SK-N-SH (cell line): ENCODE measurements around the gene NR2F6. TPM values are rescaled to one million over a fixed set of nuclear protein-coding genes. Genes with fewer than 3 reads are reported as not detected.
"Not testable (repeated sequence)": the region's sequence is repeated elsewhere in the genome, so short reads cannot be mapped to it uniquely, and the experiment has no call there.

Experiments
- CTCF ChIA-PET: fragments of 300-600, 350-600 bp; formaldehyde crosslinking; extraction: SDS; loops from one replicate; lab custom pipeline; 2021; lab: Yijun Ruan, JAX
- POLR2A ChIA-PET: fragments of 350-600 bp; sonication (Branson Sonifier 250); formaldehyde crosslinking; extraction: SDS; loops from one replicate; lab custom pipeline; 2020; ENCODE audit warnings: antibody characterized with exemption, inconsistent platforms; lab: Yijun Ruan, JAX
- DNase-seq: peaks from one replicate; pipeline ENCODE4 v3.0.0; 2012
- H2AFZ ChIP-seq: fragments of 200-600 bp; sonication (generic); 2 replicates; pipeline ENCODE4 v1.8.1; 2016; ENCODE audit warnings: antibody characterized with exemption, mild to moderate bottlenecking, low read depth
- H3F3A ChIP-seq: fragments of 200-600 bp; sonication (generic); replicated peaks from 2 replicates; pipeline ENCODE3; 2016; ENCODE audit warnings: antibody characterized with exemption, mild to moderate bottlenecking; ENCODE audit not compliant: insufficient read depth
- H3K27ac ChIP-seq, 2 experiments: fragments of 200-500 bp in 1 of 2; fragments of 200-600 bp in 1 of 2; sonication (Bioruptor generic) in 1 of 2; sonication (generic), shearing (Covaris generic) in 1 of 2; 2 replicates each; pipeline versions ENCODE4 v1.5.1 to v1.6.1; 2014 to 2016; ENCODE audit warnings: low read depth in 2 of 2, inconsistent platforms in 1 of 2, low read length in 1 of 2, mild to moderate bottlenecking in 1 of 2, mixed read lengths in 1 of 2
- H3K27me3 ChIP-seq: fragments of 200-600 bp; sonication (generic), shearing (Covaris generic); 2 replicates; pipeline ENCODE4 v1.6.1; 2016; ENCODE audit warnings: mixed run types; ENCODE audit not compliant: insufficient read depth
- H3K36me3 ChIP-seq, 2 experiments: fragments of 200-500 bp in 1 of 2; fragments of 200-600 bp in 1 of 2; sonication (Bioruptor generic) in 1 of 2; sonication (generic) in 1 of 2; replicated peaks in 1 of 2; 2 replicates each; pipeline versions ENCODE3 to v1.5.1; 2014 to 2016; ENCODE audit warnings: low read length in 1 of 2, mild to moderate bottlenecking in 1 of 2; ENCODE audit not compliant: insufficient read depth in 2 of 2, control insufficient read depth in 1 of 2
- H3K4me1 ChIP-seq, 2 experiments: fragments of 200-500 bp in 1 of 2; fragments of 200-600 bp in 1 of 2; sonication (Bioruptor generic) in 1 of 2; sonication (generic), shearing (Covaris generic) in 1 of 2; 2 replicates each; pipeline versions ENCODE4 v1.5.1 to v1.6.1; 2014 to 2016; ENCODE audit warnings: low read depth in 1 of 2, low read length in 1 of 2, mixed run types in 1 of 2; ENCODE audit not compliant: insufficient read depth in 2 of 2, control insufficient read depth in 1 of 2
- H3K4me2 ChIP-seq: fragments of 200-600 bp; sonication (generic), shearing (Covaris generic); 2 replicates; pipeline ENCODE4 v1.6.1; 2017; ENCODE audit warnings: mixed run types
- H3K4me3 ChIP-seq, 2 experiments: fragments of 200-500 bp in 1 of 2; fragments of 200-600 bp in 1 of 2; sonication (Bioruptor generic) in 1 of 2; sonication (generic), shearing (Covaris generic) in 1 of 2; 2 replicates each; pipeline versions ENCODE4 v1.5.1 to v1.8.1; 2014 to 2016; ENCODE audit warnings: low read depth in 2 of 2, inconsistent platforms in 1 of 2, low read length in 1 of 2, mild to moderate bottlenecking in 1 of 2, mixed read lengths in 1 of 2, moderate library complexity in 1 of 2
- H3K79me2 ChIP-seq: fragments of 200-600 bp; sonication (generic); 2 replicates; pipeline ENCODE4 v1.8.1; 2017; ENCODE audit warnings: mild to moderate bottlenecking; ENCODE audit not compliant: insufficient read depth
- H3K9ac ChIP-seq: fragments of 200-600 bp; sonication (generic); 2 replicates; pipeline ENCODE4 v1.6.1; 2017; ENCODE audit warnings: mixed run types
- H3K9me2 ChIP-seq: fragments of 200-600 bp; sonication (generic); 2 replicates; pipeline ENCODE4 v1.6.1; 2017; ENCODE audit warnings: mixed run types
- H3K9me3 ChIP-seq: fragments of 200-600 bp; sonication (generic); 2 replicates; pipeline ENCODE4 v1.6.1; 2017; ENCODE audit warnings: mixed run types, mild to moderate bottlenecking, moderate library complexity
- H4K20me1 ChIP-seq: fragments of 200-600 bp; sonication (generic); 2 replicates; pipeline ENCODE4 v1.6.1; 2017; ENCODE audit warnings: mild to moderate bottlenecking, mixed run types; ENCODE audit not compliant: insufficient read depth
- CTCF ChIP-seq: fragments of 200-600 bp; sonication (generic); IDR thresholded peaks from 2 replicates; pipeline ENCODE4 v1.6.1; 2017; ENCODE audit warnings: antibody characterized with exemption, mild to moderate bottlenecking, moderate library complexity
- EZH2phosphoT487 ChIP-seq: fragments of 200-600 bp; sonication (generic); IDR thresholded peaks from 2 replicates; pipeline ENCODE4 v1.6.1; 2017; ENCODE audit warnings: low read depth, mixed run types, mild to moderate bottlenecking, antibody characterized with exemption, moderate library complexity, borderline replicate concordance
- FOXJ3 ChIP-seq: sonication (generic); formaldehyde crosslinking; IDR thresholded peaks from 2 replicates; pipeline ENCODE4 v1.5.1; 2020; ENCODE audit warnings: mild to moderate bottlenecking, missing genetic modification reagents
- FOXM1 ChIP-seq: IDR thresholded peaks from 2 replicates; pipeline ENCODE4 v1.4.0; 2012; ENCODE audit warnings: low read depth, mild to moderate bottlenecking
- GABPA ChIP-seq: IDR thresholded peaks from 2 replicates; pipeline ENCODE4 v1.4.0; 2012; ENCODE audit warnings: low read depth, mild to moderate bottlenecking
- MEF2A ChIP-seq: IDR thresholded peaks from 2 replicates; pipeline ENCODE4 v1.4.0; 2012; ENCODE audit warnings: low read depth, borderline replicate concordance
- NFIC ChIP-seq: IDR thresholded peaks from 2 replicates; pipeline ENCODE4 v1.4.0; 2012; ENCODE audit warnings: borderline replicate concordance
- PBX3 ChIP-seq: IDR thresholded peaks from 2 replicates; pipeline ENCODE4; 2012
- REST ChIP-seq: IDR thresholded peaks from 2 replicates; pipeline ENCODE4 v1.6.1; 2012; ENCODE audit warnings: mild to moderate bottlenecking, low read depth, low read length, moderate library complexity
- RXRA ChIP-seq: IDR thresholded peaks from 2 replicates; pipeline ENCODE4 v1.4.0; 2012; ENCODE audit warnings: low read depth, mild to moderate bottlenecking, borderline replicate concordance
- TCF12 ChIP-seq: IDR thresholded peaks from 2 replicates; pipeline ENCODE4 v1.4.0; 2012
- WGBS: methylation state at CpG from one replicate; pipeline ENCODE4 v1.1.6; 2017; ENCODE audit warnings: low lambda C conversion rate; 5-methylcytosine and 5-hydroxymethylcytosine counted together
- polyA plus RNA-seq, 3 experiments: library from polyadenylated mRNA; depleted of rRNA; stranded (reverse); fragments of >200 nt; gene quantifications; 2 replicates each; pipeline ENCODE4 v1.2.3, GENCODE V29; 2012

Gene NR2F6
- polyA plus RNA-seq, 1 of the 3 experiments (the other 2 are of a cell fraction): 37.3 TPM

GRCh38 chr19:17275441-17276175 lies 29.9 kb upstream of the NR2F6 start:
- no peak for TF ChIP-seq MEF2A
- no peak for TF ChIP-seq NFIC
- no peak for TF ChIP-seq GABPA
- TF ChIP-seq REST: no peak
- TF ChIP-seq CTCF: no peak
- no peak for TF ChIP-seq FOXJ3 (CRISPR knock-in tag)
- TF ChIP-seq RXRA: no peak
- no peak for TF ChIP-seq FOXM1
- TF ChIP-seq EZH2phosphoT487: no peak
- no peak for TF ChIP-seq TCF12
- no peak for TF ChIP-seq PBX3
- Histone ChIP-seq H3F3A (peaks cover 13% of the 10 kb centered on the region), H3K9me3 (no peaks in the 10 kb centered on the region), H3K36me3 (peaks cover 24 to 27% of the 10 kb centered on the region in 2 experiments), H3K4me2 (no peak overlapping the region), H3K9me2 (no peaks in the 10 kb centered on the region), H3K27me3 (no peaks in the 10 kb centered on the region), H3K9ac (no peak overlapping the region), H4K20me1 (no peaks in the 10 kb centered on the region), H3K4me1 (no peaks in the 10 kb centered on the region), H3K79me2 (no peaks in the 10 kb centered on the region; the same call in 1 of the 2 replicates), H3K4me3 (no peak overlapping the region), H2AFZ (no peak overlapping the region), H3K27ac (no peak overlapping the region)
- ChIA-PET CTCF (no interaction called here), POLR2A (no interaction called here)
- DNase-seq: no peak
- 97% methylated on average over 14 of the region's 19 CpGs for WGBS

GRCh38 chr19:17274892-17275291 lies 29.2 kb upstream of the NR2F6 start:
- 94% methylated on average over 1 of the region's 3 CpGs for WGBS
- POLR2A ChIA-PET: not testable (repeated sequence)

More at GRCh38 chr19:17274892-17275291, 29.2 kb upstream of the NR2F6 start:
- H3K27ac ChIP-seq, H3K27me3 ChIP-seq, DNase-seq, H3K9me2 ChIP-seq, H4K20me1 ChIP-seq, H3K4me2 ChIP-seq, H3K4me1 ChIP-seq, H2AFZ ChIP-seq, H3K9ac ChIP-seq, CTCF ChIA-PET, H3K79me2 ChIP-seq, H3K4me3 ChIP-seq, H3K9me3 ChIP-seq: not testable (repeated sequence)
- Histone ChIP-seq H3K36me3 (peaks cover 24 to 27% of the 10 kb centered on the region in 2 experiments), H3F3A (peaks cover 13% of the 10 kb centered on the region)
